Gastroesophageal sphincter (tissue), 4 donors: ENCODE results near the gene LSMEM2. TPM values are rescaled to one million over a fixed set of nuclear protein-coding genes. Genes with fewer than 3 reads are reported as not detected.
"Not testable (repeated sequence)": the region's sequence is repeated elsewhere in the genome, so short reads cannot be mapped to it uniquely, and the experiment has no call there.

Experiments
- ATAC-seq: fragments of 150-250 bp; one replicate; pipeline ENCODE4 v1.9.1; 2016; ENCODE audit warnings: mild to moderate bottlenecking, moderate library complexity
- H3K27ac ChIP-seq, 4 donors: fragments of 200-600 bp; sonication (generic) in 3 of 4; 1 replicate in 3 of 4; 2 replicates in 1 of 4; pipeline ENCODE4 v1.5.1; 2016 to 2019
- H3K27me3 ChIP-seq: fragments of 200-600 bp; sonication (generic); one replicate; pipeline ENCODE4 v1.5.1; 2019
- H3K36me3 ChIP-seq, 2 donors: fragments of 200-600 bp; sonication (generic); one replicate each; pipeline ENCODE4 v1.5.1; 2019; ENCODE audit warnings: control low read depth in 1 of 2
- H3K4me1 ChIP-seq, 3 donors: fragments of 200-600 bp; sonication (generic); 1 replicate in 2 of 3; 2 replicates in 1 of 3; pipeline ENCODE4 v1.5.1; 2016 to 2019; ENCODE audit warnings: control low read depth in 2 of 3
- H3K4me3 ChIP-seq, 2 donors: fragments of 200-600 bp; sonication (generic); one replicate each; pipeline ENCODE4 v1.5.1; 2019; ENCODE audit warnings: mild to moderate bottlenecking in 1 of 2, moderate library complexity in 1 of 2
- H3K9me3 ChIP-seq, 3 donors: fragments of 200-600 bp; sonication (generic); one replicate each; pipeline ENCODE4 v1.5.1; 2017 to 2019; ENCODE audit warnings: control low read depth in 2 of 3
- CTCF ChIP-seq, 4 experiments: fragments of 200-600 bp in 2 of 4; fragments of 450-650 bp in 2 of 4; sonication (generic) in 1 of 4; IDR thresholded peaks; one replicate each; pipeline ENCODE4 v1.5.1; 2017 to 2019; ENCODE audit warnings: antibody characterized with exemption in 4 of 4, mild to moderate bottlenecking in 2 of 4, moderate library complexity in 2 of 4
- EP300 ChIP-seq: sonication (generic); formaldehyde crosslinking; IDR thresholded peaks from one replicate; pipeline ENCODE4 v1.6.1; 2017; ENCODE audit warnings: antibody characterized with exemption, mild to moderate bottlenecking
- POLR2A ChIP-seq, 2 donors: fragments of 450-650 bp; IDR thresholded peaks; one replicate each; pipeline ENCODE4 v1.6.1; 2017; ENCODE audit warnings: antibody characterized with exemption in 2 of 2, mild to moderate bottlenecking in 2 of 2, moderate library complexity in 1 of 2
- POLR2AphosphoS5 ChIP-seq: sonication (generic); formaldehyde crosslinking; IDR thresholded peaks from one replicate; pipeline ENCODE4 v1.6.1; 2017; ENCODE audit warnings: antibody characterized with exemption
- WGBS, 2 donors: methylation state at CpG; one replicate each; pipeline ENCODE4 v1.1.5; 2018; ENCODE audit warnings: low coverage in 1 of 2; 5-methylcytosine and 5-hydroxymethylcytosine counted together
- total RNA-seq, 4 donors: library from RNA; depleted of rRNA; stranded (reverse); fragments of >200 nt; gene quantifications; one replicate each; pipeline ENCODE4 v1.1.0, GENCODE V29; 2016

The LSMEM2 gene
- total RNA-seq, 4 donors from 2014 or later: not detected

GRCh38 chr3:50269460-50269859 lies 9.4 kb upstream of the LSMEM2 start:
- no CpG with 5 or more reads among the region's 4 CpGs for WGBS, 2 donors
- H3K4me3 ChIP-seq: peak overlapping the region; percentile 7 to 68
- peaks cover 0 to 97% (median 48%) of the 10 kb centered on the region in 3 donors for H3K4me1 ChIP-seq
- peaks cover 6% of the 10 kb centered on the region for H3K27me3 ChIP-seq
- H3K36me3 ChIP-seq: peaks cover 0 to under 1% of the 10 kb centered on the region in 2 donors
- H3K27ac ChIP-seq: peak overlapping the region; percentile 16 to 100 (median 96)
- no peaks in the 10 kb centered on the region for H3K9me3 ChIP-seq
- TF ChIP-seq POLR2A (IDR thresholded peaks at IDR 0.05) (no peak), POLR2AphosphoS5 (no peak), CTCF (IDR thresholded peaks at IDR 0.05) (no peak), EP300 (no peak)
- no peak for ATAC-seq

DNA sequence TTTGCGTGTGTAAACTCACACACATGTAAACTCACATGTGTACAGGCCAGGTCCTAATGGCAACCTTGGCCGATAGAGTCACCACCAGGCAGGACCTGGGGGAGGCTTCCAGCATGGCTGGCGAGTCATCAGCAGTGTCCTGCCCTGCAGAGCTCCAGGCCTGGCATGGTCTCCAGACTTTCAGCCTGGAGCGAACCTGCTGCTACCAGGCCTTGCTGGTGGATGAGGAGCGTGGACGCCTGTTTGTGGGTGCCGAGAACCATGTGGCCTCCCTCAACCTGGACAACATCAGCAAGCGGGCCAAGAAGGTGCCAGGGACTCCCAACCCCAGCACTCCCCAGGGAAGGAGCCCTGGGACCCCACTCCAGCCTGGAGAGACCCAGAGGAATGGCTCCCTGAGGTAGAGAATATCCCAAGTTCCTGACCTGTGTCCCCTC lies 8.9 kb upstream of the LSMEM2 start:
- no CpG with 5 or more reads among the region's 8 CpGs for WGBS, 2 donors
- peaks cover 12% of the 10 kb centered on the region for H3K27me3 ChIP-seq
- peak overlapping the region in 1 of 2 donors; percentile 68 for H3K4me3 ChIP-seq
- peak overlapping the region in 3 of 4 donors; percentile 95 to 100 (median 98) for H3K27ac ChIP-seq
- H3K4me1 ChIP-seq: peaks cover 0 to 97% (median 47%) of the 10 kb centered on the region in 3 donors
- no peaks in the 10 kb centered on the region for H3K9me3 ChIP-seq
- no peak for TF ChIP-seq EP300
- no peak for TF ChIP-seq POLR2AphosphoS5
- ATAC-seq: no peak
- H3K36me3 ChIP-seq: peaks cover 0 to 6% of the 10 kb centered on the region in 2 donors

DNA sequence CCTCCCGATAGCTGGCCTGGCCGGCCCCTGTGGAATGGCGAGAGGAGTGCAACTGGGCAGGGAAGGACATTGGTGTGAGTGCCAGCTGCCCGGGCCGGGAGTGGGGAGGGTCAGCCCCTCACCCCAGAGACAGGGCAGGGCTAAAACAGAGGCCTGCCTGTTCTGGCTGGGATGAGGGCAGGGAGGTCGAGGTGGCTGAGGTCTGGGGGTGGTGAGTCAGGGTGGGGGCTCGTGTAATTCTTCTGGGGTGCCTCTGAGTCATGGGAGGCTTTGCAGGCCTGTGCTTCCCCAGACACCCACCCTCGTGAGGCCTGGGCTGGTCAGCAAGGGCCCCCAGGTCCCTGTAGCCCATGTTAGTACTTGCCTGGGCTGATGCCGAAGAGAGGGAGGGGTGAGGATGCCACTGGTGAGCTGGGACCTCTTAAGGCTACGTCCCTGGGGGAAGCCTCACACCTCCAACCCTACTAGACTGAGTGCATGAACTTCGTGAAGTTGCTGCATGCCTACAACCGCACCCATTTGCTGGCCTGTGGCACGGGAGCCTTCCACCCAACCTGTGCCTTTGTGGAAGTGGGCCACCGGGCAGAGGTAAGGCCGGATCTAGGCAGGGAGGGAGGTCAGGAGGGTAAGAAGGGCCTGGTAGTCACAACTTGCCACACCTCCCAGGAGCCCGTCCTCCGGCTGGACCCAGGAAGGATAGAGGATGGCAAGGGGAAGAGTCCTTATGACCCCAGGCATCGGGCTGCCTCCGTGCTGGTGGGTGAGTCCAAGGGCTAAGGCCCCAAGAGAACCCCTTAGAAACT lies 8.3 kb upstream of the LSMEM2 start:
- Histone ChIP-seq H3K9me3 (no peaks in the 10 kb centered on the region), H3K4me3 (peak overlapping the region in 1 of 2 donors; percentile 68), H3K36me3 (peaks cover 0 to 12% of the 10 kb centered on the region in 2 donors), H3K27ac (peak overlapping the region in 3 of 4 donors; percentile 95 to 100 (median 98)), H3K4me1 (peaks cover 0 to 97% (median 41%) of the 10 kb centered on the region in 3 donors), H3K27me3 (peaks cover 18% of the 10 kb centered on the region)
- TF ChIP-seq POLR2A (IDR thresholded peaks at IDR 0.05): no peak
- TF ChIP-seq POLR2AphosphoS5: peak; percentile 27
- WGBS, 2 donors: 60% methylated on average over 1 of the region's 19 CpGs; no CpG with 5 or more reads in 1 of the 2 donors
- no peak for ATAC-seq

DNA sequence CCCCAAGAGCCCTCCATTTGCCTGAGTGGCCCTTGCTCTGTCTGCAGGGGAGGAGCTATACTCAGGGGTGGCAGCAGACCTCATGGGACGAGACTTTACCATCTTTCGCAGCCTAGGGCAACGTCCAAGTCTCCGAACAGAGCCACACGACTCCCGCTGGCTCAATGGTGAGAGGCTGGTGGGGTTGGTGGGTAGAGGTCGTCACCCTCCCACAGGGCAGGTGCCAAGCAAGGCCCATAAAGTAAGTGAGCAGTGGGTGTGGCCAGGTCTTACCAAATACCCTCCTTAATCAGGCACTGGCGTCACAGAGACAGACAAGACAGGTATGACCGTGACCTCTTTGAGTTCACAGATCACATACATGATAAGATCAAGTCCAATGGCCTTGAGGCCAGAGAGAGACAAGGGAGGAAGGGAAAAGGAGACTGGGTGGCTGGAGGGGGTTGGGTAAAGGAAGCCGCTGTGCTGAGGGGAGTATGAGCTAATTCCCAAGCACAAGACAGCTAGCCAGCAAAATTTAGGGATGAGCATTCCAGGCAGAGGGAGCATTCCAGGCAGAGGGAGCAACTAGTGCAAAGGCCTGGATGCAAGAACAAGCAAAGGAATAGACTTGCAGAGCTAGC lies 7.5 kb upstream of the LSMEM2 start:
- TF ChIP-seq POLR2AphosphoS5 (no peak), CTCF (IDR thresholded peaks at IDR 0.05) (no peak), POLR2A (IDR thresholded peaks at IDR 0.05) (no peak), EP300 (no peak)
- peaks cover 0 to 97% (median 33%) of the 10 kb centered on the region in 3 donors for H3K4me1 ChIP-seq
- WGBS, 2 donors: 81 to 100% methylated on average over 1 to 3 of the region's 10 CpGs
- H3K36me3 ChIP-seq: peaks cover 0 to 20% of the 10 kb centered on the region in 2 donors
- peak overlapping the region in 3 of 4 donors; percentile 95 to 100 (median 98) for H3K27ac ChIP-seq
- no peak for ATAC-seq
- H3K4me3 ChIP-seq: peak overlapping the region in 1 of 2 donors; percentile 68
- H3K27me3 ChIP-seq: peaks cover 26% of the 10 kb centered on the region
- H3K9me3 ChIP-seq: no peaks in the 10 kb centered on the region

DNA sequence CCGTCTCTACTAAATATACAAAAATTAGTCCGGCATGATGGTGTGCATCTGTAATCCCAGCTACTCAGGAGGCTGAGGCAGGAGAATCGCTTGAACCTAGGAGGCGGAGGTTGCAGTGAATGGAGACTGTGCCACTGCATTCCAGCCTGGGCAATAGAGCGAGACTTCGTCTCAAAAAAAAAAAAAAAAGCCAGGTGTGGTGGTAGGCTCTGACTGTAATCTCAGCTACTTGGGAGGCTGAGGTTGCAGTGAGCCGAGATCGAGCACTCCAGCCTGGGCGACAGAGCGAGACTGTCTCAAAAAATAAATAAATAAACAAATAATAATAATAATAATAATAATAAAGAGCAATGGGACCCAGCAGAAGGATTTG lies 6.4 kb upstream of the LSMEM2 start:
- not testable (repeated sequence) for ATAC-seq, H3K9me3 ChIP-seq
- Histone ChIP-seq H3K4me3 (peak overlapping the region in 1 of 2 donors; percentile 44), H3K27ac (peak overlapping the region in 1 of 4 donors; percentile 59), H3K36me3 (peaks cover 0 to 27% of the 10 kb centered on the region in 2 donors), H3K27me3 (peaks cover 33% of the 10 kb centered on the region), H3K4me1 (peaks cover 0 to 86% (median 33%) of the 10 kb centered on the region in 3 donors)
- WGBS, 2 donors: 7 to 61% methylated on average over 4 to 10 of the region's 10 CpGs

- TF ChIP-seq POLR2A (IDR thresholded peaks at IDR 0.05): no peak
- TF ChIP-seq POLR2AphosphoS5: peak; percentile 66
- no peak for TF ChIP-seq EP300
- peak in 3 of 4 experiments; percentile 98 to 100 (median 99) for TF ChIP-seq CTCF (IDR thresholded peaks at IDR 0.05)
- peaks cover 33% of the 10 kb centered on the region for H3K27me3 ChIP-seq
- H3K9me3 ChIP-seq: no peaks in the 10 kb centered on the region
- peak overlapping the region in 1 of 2 donors; percentile 44 for H3K4me3 ChIP-seq
- peaks cover 0 to 27% of the 10 kb centered on the region in 2 donors for H3K36me3 ChIP-seq
- H3K4me1 ChIP-seq: peaks cover 0 to 80% (median 30%) of the 10 kb centered on the region in 3 donors
- peak; percentile 77 for ATAC-seq
- peak overlapping the region in 1 of 4 donors; percentile 59 for H3K27ac ChIP-seq
- 4 to 6% methylated on average over 4 to 10 of the region's 61 CpGs for WGBS, 2 donors
These were observed 5.8 kb upstream of the LSMEM2 start for GRCh38 chr3:50272911-50273688.
